ENCODE results near the gene RRAGA. TPM values are rescaled to one million over a fixed set of nuclear protein-coding genes. Genes with fewer than 3 reads are reported as not detected.
"Not testable (repeated sequence)": the region's sequence is repeated elsewhere in the genome, so short reads cannot be mapped to it uniquely, and the experiment has no call there.

RRAGA gene
- total RNA-seq, 1 experiment from 2014 or later, result 5.9 TPM

DNA sequence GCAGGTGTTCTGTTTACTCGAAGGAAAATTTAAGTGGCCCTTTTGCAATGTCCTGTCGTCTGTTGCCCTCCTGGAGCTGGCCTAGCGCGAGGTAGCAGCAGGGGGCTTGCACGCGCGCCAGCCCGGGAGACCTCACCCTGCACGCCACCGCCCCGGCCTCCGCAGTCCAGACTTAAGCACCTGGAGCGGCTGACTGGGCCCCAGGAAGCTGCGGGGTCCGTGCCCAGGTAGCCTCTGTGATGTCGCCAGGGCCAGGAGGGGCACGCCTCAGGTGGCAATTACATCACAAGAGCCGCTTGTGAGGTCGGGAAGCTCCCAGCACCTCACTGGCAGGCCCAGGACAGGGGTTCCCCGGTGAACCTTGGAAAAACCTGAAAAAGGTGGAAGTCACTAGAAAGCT lies 16.2 kb upstream of the RRAGA start, which contains the start of gene SAXO1:
TSS of gene SAXO1 (minus strand) at position 195 of the 400 bp plus-strand sequence. CDS start 301 bp downstream, outside the sequence.
- H3K27ac ChIP-seq, result no peak within 1 kb of the TSS
- H3K36me3 ChIP-seq, result no peaks in the 10 kb centered on the region
- H3K9me3 ChIP-seq (replicated peaks), result no peaks in the 10 kb centered on the region
- H3K4me1 ChIP-seq (replicated peaks), result no peaks in the 10 kb centered on the region
- DNase-seq (ENCODE audit: low read depth in 1 of 2, low spot score in 2 of 2), result no peak
- H3K27me3 ChIP-seq (replicated peaks), result no peaks in the 10 kb centered on the region
- no peak within 1 kb of the TSS for H3K4me3 ChIP-seq

DNA sequence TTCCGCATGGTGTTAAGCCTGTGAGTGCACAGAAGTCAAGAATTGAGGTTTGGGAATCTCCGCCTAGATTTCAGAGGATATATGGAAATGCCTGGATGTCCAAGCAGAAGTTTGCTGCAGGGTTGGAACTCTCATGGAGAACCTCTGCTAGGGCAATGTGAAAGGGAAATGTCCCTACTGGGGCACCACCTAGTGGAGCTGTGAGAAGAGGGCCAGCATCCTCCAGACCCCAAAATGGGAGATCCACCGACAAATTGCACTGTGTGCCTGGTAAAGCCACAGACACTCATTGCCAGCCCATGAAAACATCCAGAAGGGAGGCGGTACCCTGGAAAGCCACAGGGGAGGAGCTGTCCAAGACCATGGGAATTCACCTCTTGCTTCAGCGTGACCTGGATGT lies 12.6 kb upstream of the RRAGA start:
- no peaks in the 10 kb centered on the region for H3K4me1 ChIP-seq (replicated peaks)
- H3K27ac ChIP-seq, result no peak overlapping the region
- H3K9me3 ChIP-seq (replicated peaks), result no peaks in the 10 kb centered on the region
- DNase-seq (ENCODE audit: low read depth in 1 of 2, low spot score in 2 of 2), result no peak
- H3K4me3 ChIP-seq, result no peak overlapping the region
- H3K27me3 ChIP-seq (replicated peaks), result no peaks in the 10 kb centered on the region
- H3K36me3 ChIP-seq, result no peaks in the 10 kb centered on the region

DNA sequence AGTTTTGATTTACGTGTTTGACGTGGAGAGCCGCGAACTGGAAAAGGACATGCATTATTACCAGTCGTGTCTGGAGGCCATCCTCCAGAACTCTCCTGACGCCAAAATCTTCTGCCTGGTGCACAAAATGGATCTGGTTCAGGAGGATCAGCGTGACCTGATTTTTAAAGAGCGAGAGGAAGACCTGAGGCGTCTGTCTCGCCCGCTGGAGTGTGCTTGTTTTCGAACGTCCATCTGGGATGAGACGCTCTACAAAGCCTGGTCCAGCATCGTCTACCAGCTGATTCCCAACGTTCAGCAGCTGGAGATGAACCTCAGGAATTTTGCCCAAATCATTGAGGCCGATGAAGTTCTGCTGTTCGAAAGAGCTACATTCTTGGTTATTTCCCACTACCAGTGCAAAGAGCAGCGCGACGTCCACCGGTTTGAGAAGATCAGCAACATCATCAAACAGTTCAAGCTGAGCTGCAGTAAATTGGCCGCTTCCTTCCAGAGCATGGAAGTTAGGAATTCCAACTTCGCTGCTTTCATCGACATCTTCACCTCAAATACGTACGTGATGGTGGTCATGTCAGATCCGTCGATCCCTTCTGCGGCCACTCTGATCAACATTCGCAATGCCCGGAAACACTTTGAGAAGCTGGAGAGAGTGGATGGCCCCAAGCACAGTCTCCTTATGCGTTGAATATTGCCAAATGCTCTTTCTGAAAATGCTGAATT lies 850 bp downstream of the RRAGA start:
- Histone ChIP-seq H3K27me3 (replicated peaks) (no peaks in the 10 kb centered on the region), H3K36me3 (peaks cover 6% of the 10 kb centered on the region; the same call in 1 of the 2 replicates), H3K27ac (no peak overlapping the region), H3K9me3 (replicated peaks) (0 out of 2 replicates have a peak, but pooled peaks cover 3% of the 10 kb centered on the region), H3K4me1 (replicated peaks) (no peaks in the 10 kb centered on the region; the same call in 1 of the 2 replicates), H3K4me3 (peak overlapping the region; percentile 52)
- DNase-seq (ENCODE audit: low read depth in 1 of 2, low spot score in 2 of 2), result no peak

DNA sequence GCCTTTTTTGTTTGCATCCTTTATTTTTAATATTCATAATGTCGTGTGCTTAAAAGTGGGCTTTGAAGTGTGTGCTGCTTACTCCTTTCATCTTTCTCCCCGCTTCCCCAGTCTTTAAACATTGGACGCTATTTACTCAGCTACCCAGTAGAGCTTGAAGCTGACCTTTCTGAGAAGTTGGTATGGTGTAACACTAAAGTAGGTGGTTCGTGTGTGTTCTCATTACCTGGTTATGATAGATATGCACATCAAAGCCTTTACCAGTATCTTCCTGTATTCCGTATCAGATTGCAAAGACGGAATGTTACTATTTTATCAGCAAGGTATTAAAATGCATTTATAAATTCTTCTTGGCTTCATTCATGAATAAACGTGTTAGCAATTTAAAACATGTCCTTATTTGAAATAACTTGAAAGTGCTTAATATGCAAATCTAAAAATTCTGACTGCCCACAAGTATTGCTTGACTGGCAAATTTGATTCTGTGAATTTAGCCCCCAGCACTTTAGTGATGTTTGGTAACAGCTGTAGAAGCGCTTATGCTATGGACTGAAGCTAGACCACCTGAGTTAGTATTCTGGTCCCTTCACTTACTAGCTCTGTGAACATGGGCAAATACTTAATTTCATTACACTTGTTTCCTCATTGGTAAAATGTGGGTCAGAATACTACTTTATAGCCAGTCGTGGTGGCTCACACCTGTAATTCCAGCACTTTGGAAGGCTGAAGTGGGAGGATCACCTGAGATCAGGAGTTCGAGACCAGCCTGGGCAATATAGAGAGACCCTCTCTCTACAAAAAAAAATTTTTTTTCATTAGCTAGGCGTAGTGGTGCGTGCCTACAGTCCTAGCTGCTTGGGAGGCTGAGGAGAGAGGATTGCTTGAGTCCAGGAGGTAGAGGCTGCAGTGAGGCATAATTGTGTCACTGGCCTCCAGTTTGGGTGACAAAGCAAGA lies 1.7 kb downstream of the RRAGA start:
- no peak for DNase-seq (ENCODE audit: low read depth in 1 of 2, low spot score in 2 of 2)
- Histone ChIP-seq H3K36me3 (peaks cover 6% of the 10 kb centered on the region; the same call in 1 of the 2 replicates), H3K4me3 (no peak overlapping the region), H3K4me1 (replicated peaks) (no peaks in the 10 kb centered on the region; the same call in 1 of the 2 replicates), H3K9me3 (replicated peaks) (0 out of 2 replicates have a peak, but pooled peaks cover 3% of the 10 kb centered on the region), H3K27me3 (replicated peaks) (no peaks in the 10 kb centered on the region), H3K27ac (no peak overlapping the region)

DNA sequence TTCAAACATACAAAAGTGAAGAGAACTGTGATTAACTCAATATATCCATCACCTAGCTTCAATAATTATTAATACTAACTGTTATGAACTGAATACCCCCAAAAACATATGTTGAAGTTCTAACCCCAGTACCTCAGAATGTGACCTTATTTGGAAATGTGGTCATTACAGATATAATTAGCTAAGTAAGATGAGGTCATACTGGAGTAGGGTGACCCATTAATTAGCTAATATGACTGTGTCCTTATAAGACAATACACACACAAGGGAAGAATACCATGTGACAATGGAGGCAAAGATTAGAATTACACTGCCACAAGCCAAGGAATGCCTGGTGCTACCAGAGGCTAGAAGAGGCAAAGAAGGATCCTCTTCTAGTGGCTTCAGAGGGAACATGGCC lies 7.8 kb downstream of the RRAGA start:
- peaks cover 10% of the 10 kb centered on the region for H3K36me3 ChIP-seq

DNA sequence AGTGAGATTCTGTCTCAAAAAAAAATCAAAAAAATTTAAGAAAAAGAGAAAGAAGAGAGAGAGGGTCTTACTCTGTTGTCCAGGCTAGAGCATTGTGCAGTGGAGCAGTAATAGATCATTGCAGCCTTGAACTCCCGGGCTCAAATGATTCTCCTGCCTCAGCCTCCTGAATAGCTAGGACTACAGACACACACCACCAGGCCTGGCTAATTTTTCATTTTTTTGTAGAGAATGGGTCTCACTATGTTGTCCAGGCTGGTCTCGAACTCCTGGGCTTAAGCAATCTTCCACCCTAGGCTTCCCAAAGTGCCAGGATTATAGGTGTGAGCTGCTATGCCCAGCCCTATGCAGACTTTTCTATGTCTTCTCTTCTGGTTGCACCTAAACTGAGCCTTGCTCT lies 25.0 kb downstream of the RRAGA start:
- DNase-seq (ENCODE audit: low read depth in 1 of 2, low spot score in 2 of 2), result no peak
- no peaks in the 10 kb centered on the region for H3K27me3 ChIP-seq (replicated peaks)
- no peak overlapping the region for H3K27ac ChIP-seq
- peaks cover 6% of the 10 kb centered on the region; the same call in 1 of the 2 replicates for H3K4me1 ChIP-seq (replicated peaks)
- no peaks in the 10 kb centered on the region for H3K9me3 ChIP-seq (replicated peaks)
- H3K36me3 ChIP-seq, result peaks cover 11% of the 10 kb centered on the region
- no peak overlapping the region for H3K4me3 ChIP-seq

More for the DNA sequence above, 7.8 kb downstream of the RRAGA start:
- DNase-seq (ENCODE audit: low read depth in 1 of 2, low spot score in 2 of 2), result no peak
- H3K9me3 ChIP-seq (replicated peaks), result no peaks in the 10 kb centered on the region
- H3K4me3 ChIP-seq, result no peak overlapping the region
- H3K27ac ChIP-seq, result no peak overlapping the region
- H3K4me1 ChIP-seq (replicated peaks), result no peaks in the 10 kb centered on the region
- H3K27me3 ChIP-seq (replicated peaks), result no peaks in the 10 kb centered on the region

DNA sequence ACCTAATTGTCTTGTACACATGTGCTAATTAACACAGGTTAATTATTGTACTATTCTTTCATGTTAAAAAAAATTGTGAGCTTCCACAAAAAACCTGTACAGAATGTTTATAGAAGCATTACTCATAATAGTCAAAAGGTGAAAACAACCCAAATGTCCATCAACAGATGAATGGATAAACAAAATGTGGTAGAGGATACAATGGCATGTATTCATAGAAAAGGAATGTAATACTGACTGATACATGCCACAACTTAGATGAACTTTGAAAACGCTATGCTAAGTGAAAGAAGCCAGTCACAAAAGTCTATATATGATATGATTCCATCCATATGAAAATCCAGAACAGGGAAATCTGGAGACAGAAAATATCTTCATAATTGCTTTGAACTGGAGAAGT lies 25.6 kb downstream of the RRAGA start:
- H3K9me3 ChIP-seq (replicated peaks), result no peaks in the 10 kb centered on the region

DNA sequence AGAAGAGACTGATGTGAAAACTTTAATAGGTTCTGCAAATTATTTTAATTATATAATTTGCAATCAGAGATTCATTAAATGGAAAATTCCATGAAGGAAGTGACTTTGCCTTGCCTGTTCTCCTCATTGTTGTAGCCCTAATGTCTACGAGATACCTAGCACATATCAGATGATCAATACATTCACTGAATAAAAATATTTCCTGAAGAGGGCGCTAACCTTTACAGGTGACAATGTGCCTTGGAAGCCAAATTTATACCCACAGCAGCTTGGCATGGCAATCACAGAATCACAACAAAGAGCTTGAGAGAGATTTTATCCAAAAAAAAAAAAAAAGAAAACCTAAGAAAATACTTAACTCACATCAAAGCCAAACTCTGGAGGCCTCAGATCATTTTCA lies 36.1 kb downstream of the RRAGA start:
- Histone ChIP-seq H3K27ac (no peak overlapping the region), H3K36me3 (0 out of 2 replicates have a peak, but pooled peaks cover 3% of the 10 kb centered on the region), H3K27me3 (replicated peaks) (no peaks in the 10 kb centered on the region), H3K4me3 (no peak overlapping the region), H3K4me1 (replicated peaks) (no peaks in the 10 kb centered on the region), H3K9me3 (replicated peaks) (no peaks in the 10 kb centered on the region)
- DNase-seq (ENCODE audit: low read depth in 1 of 2, low spot score in 2 of 2), result no peak

More for the DNA sequence above, 25.6 kb downstream of the RRAGA start:
- peak in 1 of 2 experiments; percentile 6 for DNase-seq (ENCODE audit: low read depth in 1 of 2, low spot score in 2 of 2)
- Histone ChIP-seq H3K4me1 (replicated peaks) (peaks cover 6% of the 10 kb centered on the region; the same call in 1 of the 2 replicates), H3K36me3 (peaks cover 11% of the 10 kb centered on the region), H3K27ac (no peak overlapping the region), H3K4me3 (no peak overlapping the region), H3K27me3 (replicated peaks) (no peaks in the 10 kb centered on the region)

DNA sequence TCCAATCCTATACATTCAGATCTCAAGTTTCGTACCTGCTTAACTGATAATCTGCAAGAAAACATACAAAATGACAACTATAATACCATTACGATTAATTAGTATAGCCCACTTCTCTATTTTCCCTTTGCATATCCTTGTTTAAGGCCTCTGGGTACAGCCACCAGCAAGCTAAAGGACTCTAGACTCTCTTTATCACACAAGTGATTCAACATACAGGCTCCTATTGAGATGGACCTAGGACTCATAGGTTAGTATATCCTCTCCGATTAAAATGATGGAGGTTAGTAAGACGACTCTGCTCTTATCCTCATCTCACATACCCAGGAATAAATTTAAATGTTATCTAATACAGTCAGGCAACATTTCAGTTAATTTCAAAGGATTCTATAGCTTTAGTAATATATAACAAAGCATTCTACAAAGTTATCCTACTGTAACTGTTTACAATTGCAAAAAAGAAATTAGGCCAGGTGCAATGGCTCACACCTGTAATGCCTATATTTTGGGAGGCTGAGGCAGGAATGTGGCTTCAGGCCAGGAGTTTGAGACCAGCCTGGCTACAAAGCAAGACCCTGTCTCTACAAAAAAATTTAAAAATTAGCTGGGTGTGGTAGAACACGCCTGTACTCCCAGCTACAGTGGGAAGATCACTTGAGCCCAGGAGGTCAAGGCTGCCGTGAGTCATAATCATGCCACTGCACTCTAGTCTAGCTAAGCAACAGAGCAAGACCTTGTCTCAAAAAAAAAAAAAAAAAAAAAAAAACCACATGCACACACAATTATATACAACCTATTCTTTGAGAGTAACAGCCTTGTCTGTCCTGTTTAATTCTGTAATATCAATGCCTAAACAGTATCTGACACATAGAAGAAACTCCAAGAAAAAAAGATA lies 38.1 kb downstream of the RRAGA start:
- no peak for DNase-seq (ENCODE audit: low read depth in 1 of 2, low spot score in 2 of 2)
- H3K4me1 ChIP-seq (replicated peaks), result no peaks in the 10 kb centered on the region
- H3K4me3 ChIP-seq, result no peak overlapping the region
- no peaks in the 10 kb centered on the region for H3K9me3 ChIP-seq (replicated peaks)
- no peaks in the 10 kb centered on the region for H3K27me3 ChIP-seq (replicated peaks)
- no peak overlapping the region for H3K27ac ChIP-seq
- H3K36me3 ChIP-seq, result peaks cover 3% of the 10 kb centered on the region; the same call in 1 of the 2 replicates

DNA sequence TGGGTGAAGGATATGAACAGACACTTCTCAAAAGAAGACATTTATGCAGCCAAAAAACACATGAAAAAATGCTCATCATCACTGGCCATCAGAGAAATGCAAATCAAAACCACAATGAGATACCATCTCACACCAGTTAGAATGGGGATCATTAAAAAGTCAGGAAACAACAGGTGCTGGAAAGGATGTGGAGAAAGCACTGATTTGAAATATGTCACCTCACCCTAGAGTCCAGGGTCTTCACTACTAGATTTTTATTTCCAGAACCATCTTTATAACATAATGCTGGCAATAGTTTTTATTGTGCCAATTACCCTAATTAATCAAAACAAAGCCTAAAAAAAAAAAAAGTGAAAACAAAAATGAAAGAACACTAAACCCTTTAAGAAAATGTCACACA lies 48.2 kb downstream of the RRAGA start:
- not testable (repeated sequence) for DNase-seq (ENCODE audit: low read depth in 1 of 2, low spot score in 2 of 2); H3K4me3 ChIP-seq; H3K9me3 ChIP-seq (replicated peaks); H3K36me3 ChIP-seq; H3K27ac ChIP-seq; H3K4me1 ChIP-seq (replicated peaks); H3K27me3 ChIP-seq (replicated peaks)
